Neuron (in vitro differentiated cells): ENCODE measurements around the gene GPR3.

ENCODE experiments used
- H2AFZ ChIP-seq: one replicate; pipeline ENCODE4 v1.6.1; 2013; ENCODE audit warnings: low read depth, mild to moderate bottlenecking, inconsistent platforms, low read length, moderate library complexity
- H3K27me3 ChIP-seq: one replicate; pipeline ENCODE4 v1.6.1; 2013; ENCODE audit warnings: low read length; ENCODE audit not compliant: insufficient read depth
- H3K36me3 ChIP-seq: one replicate; pipeline ENCODE4 v1.6.1; 2013; ENCODE audit warnings: low read length; ENCODE audit not compliant: insufficient read depth
- H3K4me1 ChIP-seq: one replicate; pipeline ENCODE4 v1.6.1; 2013; ENCODE audit warnings: low read length; ENCODE audit not compliant: insufficient read depth
- H3K4me3 ChIP-seq: 2 replicates; pipeline ENCODE4 v1.5.1; 2013; ENCODE audit warnings: mild to moderate bottlenecking, low read length, moderate library complexity
- H3K9me3 ChIP-seq: one replicate; pipeline ENCODE4 v1.6.1; 2013; ENCODE audit warnings: low read length

Gene GPR3

DNA sequence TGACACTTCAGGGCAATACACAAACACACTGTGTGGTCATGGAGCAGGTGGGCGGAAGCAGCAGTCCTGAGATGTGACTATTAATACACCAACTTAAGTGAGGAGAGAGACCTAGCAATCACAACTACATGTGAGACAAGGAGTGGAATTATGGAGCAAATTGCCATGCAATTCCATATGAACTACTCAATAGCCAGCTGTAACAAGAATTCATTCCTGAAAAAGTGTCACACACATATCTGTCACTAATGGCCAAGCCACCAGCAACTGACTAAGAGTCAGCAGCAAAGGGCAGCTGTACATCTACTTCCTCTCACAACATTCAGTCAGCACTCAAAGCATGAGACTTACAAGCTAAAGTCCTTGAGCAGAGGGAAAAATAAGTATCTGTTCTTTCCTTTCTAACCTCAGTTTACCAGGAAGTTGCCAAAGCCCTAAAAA, 46.2 kb downstream of the GPR3 start:
- no peak overlapping the region for H2AFZ ChIP-seq
- no peaks in the 10 kb centered on the region for H3K9me3 ChIP-seq
- no peaks in the 10 kb centered on the region for H3K27me3 ChIP-seq
- H3K36me3 ChIP-seq: peaks cover 6% of the 10 kb centered on the region
- no peaks in the 10 kb centered on the region for H3K4me1 ChIP-seq
- no peak overlapping the region for H3K4me3 ChIP-seq

DNA sequence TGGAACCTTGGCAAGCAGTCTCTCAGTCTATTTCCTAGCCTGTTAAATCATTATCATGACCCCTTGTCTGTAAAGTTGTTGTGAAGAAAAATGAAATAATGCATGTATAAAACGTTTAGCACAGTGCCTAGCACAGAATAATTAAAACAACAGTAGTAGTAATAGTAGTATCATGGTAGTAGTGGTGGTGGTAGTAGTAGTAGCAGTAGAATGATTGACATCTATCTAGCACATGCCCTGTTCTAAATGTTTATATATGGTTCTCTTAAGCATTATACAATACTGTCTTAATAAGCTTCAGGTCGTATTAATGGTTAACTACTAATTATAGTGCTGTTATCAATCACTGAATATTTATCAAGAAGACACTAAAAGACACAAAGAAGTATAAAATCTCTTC, 46.7 kb downstream of the GPR3 start:
- no peaks in the 10 kb centered on the region for H3K4me1 ChIP-seq
- H2AFZ ChIP-seq: no peak overlapping the region
- H3K4me3 ChIP-seq: no peak overlapping the region
- no peaks in the 10 kb centered on the region for H3K27me3 ChIP-seq
- peaks cover 7% of the 10 kb centered on the region for H3K36me3 ChIP-seq
- no peaks in the 10 kb centered on the region for H3K9me3 ChIP-seq

DNA sequence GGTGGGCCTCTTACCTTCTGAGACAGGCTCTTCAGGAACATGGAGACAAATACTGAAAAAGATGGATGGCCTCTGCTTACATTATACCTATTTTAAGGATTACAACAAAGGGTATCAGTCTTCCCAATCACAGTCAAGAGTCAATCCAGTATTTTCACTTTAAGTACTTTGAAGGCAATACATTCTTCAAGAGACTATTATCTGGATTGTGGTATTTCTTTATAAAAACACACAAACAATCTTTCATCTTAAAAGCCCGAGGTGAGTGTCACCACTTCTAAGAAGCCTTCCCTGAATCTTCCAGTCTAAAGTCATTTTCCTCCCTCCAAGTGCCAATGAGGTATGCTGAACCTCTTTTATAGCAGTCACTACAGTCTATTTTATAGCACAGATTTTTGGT, 52.2 kb downstream of the GPR3 start:
- H3K4me3 ChIP-seq: no peak overlapping the region
- H3K27me3 ChIP-seq: no peaks in the 10 kb centered on the region
- peaks cover 10% of the 10 kb centered on the region for H3K36me3 ChIP-seq
- H3K4me1 ChIP-seq: peaks cover 12% of the 10 kb centered on the region
- H3K9me3 ChIP-seq: no peaks in the 10 kb centered on the region
- no peak overlapping the region for H2AFZ ChIP-seq
